HG02884 (cell line): Measurements from ENCODE around the gene SIGLEC1.

ENCODE experiments used
- ATAC-seq: cut with Tn5 transposase; IDR thresholded peaks from one replicate; pipeline ENCODE4 v1.9.1; 2021; ENCODE audit warnings: mild to moderate bottlenecking, moderate library complexity; ENCODE audit not compliant: unreplicated experiment

Gene SIGLEC1

GRCh38 chr20:3744806-3745685 is 32.6 kb upstream of the SIGLEC1 start:
- ATAC-seq = no peak

- ATAC-seq = no peak
Observed at GRCh38 chr20:3744037-3744436, 31.6 kb upstream of the SIGLEC1 start.

GRCh38 chr20:3743251-3743650 is 30.9 kb upstream of the SIGLEC1 start:
- ATAC-seq = no peak

- ATAC-seq = no peak
Observed at GRCh38 chr20:3741836-3742458, 29.5 kb upstream of the SIGLEC1 start.

- no peak for ATAC-seq
Observed at GRCh38 chr20:3740615-3741301, 28.4 kb upstream of the SIGLEC1 start.

GRCh38 chr20:3739926-3740451 is 27.6 kb upstream of the SIGLEC1 start:
- no peak for ATAC-seq

GRCh38 chr20:3739054-3739925 is 26.9 kb upstream of the SIGLEC1 start:
- ATAC-seq = no peak

- ATAC-seq = no peak
Observed at GRCh38 chr20:3738111-3739053, 26.0 kb upstream of the SIGLEC1 start.

- ATAC-seq = no peak
Observed at GRCh38 chr20:3735768-3736167, 23.4 kb upstream of the SIGLEC1 start.

- no peak for ATAC-seq
Observed at GRCh38 chr20:3734111-3734843, 21.9 kb upstream of the SIGLEC1 start.

- ATAC-seq = no peak
Observed at GRCh38 chr20:3733119-3733995, 21.0 kb upstream of the SIGLEC1 start.

GRCh38 chr20:3732327-3733118 is 20.1 kb upstream of the SIGLEC1 start, which contains the start of gene HSPA12B:
Gene HSPA12B, plus strand, starts transcription at chr20:3732685. Its CDS starts 5,990 bp downstream, at chr20:3738675.
- no peak for ATAC-seq

GRCh38 chr20:3731944-3732326 is 19.5 kb upstream of the SIGLEC1 start:
- ATAC-seq = no peak

GRCh38 chr20:3730803-3731672 is 18.6 kb upstream of the SIGLEC1 start:
- no peak for ATAC-seq

- no peak for ATAC-seq
Observed at GRCh38 chr20:3729811-3730540, 17.6 kb upstream of the SIGLEC1 start.
